GM21786 (cell line): ENCODE data around the gene ZNF513.
"Not testable (repeated sequence)": the region's sequence is repeated elsewhere in the genome, so short reads cannot be mapped to it uniquely, and the experiment has no call there.

ENCODE experiments used
- ATAC-seq: cut with Tn5 transposase; IDR thresholded peaks from one replicate; pipeline ENCODE4 v1.9.1; 2021; ENCODE audit not compliant: unreplicated experiment

The ZNF513 gene

DNA sequence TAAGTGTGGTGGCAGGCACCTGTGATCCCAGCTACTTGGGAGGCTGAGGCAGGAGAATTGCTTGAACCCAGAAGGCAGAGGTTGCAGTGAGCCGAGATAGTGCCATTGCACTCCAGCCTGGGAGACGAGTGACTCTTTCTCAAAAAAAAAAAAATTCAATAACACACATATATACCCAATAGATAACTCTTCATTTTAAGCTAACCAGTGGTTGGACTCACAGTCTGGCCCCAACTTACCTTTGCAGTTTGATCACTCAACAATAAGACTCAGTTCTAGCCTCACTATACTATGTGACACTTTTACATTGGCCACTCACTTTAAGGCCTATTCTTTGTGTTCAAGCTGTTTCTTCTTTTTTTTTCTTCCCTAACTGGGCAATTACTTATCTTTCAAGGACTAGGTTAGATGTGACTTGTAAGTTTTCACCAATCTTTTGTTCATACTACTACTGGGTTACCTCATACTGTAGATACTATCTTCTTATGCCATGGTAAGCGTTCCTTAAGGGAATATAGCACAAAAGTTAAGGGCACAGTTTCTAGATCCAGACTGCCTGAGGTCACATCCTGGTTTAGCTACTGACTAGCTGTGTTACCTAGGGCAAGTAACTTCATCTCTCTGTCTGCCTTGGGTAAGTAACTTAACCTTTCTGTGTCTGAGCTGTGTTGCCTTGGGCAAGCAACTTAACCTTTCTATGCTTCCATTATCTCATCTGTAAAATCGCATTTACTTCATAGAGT lies 17.7 kb downstream of the ZNF513 start:
- no peak for ATAC-seq

DNA sequence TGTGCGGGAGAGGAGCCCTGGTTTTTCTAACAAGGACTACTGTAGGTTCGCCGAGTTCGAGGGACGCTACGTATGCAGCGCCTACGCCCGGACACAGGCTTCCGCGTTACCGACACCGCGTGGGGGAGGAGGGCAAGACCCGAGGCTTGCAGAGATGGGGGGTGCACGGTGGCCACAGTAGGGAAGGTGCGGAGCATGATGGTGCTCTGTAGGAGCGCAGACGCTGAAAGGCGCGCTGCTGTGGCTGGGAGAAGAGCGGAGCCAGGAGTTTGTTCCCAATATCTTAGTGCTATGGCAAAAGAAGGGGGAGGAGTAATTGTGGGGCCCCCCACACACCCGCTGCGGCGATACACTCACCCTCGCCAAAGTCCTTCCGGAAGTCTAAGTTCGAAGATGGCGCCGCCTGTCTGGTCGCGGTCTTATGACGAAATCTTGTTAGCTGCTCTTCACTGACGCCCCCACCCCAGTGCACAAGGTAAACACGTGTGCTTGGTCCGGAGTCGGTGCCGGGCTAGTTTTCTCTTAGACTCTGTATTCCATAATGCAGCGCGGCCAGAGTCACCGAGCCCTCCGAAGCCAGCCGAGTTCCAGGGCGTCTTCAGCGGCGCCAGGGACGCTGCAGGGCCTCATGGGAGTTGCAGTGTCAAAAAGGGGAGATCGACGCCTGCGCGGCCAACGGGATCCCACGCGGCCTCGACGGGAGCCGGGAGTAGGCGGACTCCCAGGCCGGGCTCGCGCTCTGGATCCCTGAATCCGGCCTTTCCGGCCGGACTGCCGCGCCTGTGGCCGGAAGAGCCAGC lies 24.0 kb downstream of the ZNF513 start, which contains the start of gene GTF3C2:
Gene GTF3C2, minus strand, starts transcription at position 383 of the 800 bp plus-strand sequence. CDS start 13,210 bp downstream, outside the sequence.
- peak; percentile 89 for ATAC-seq

DNA sequence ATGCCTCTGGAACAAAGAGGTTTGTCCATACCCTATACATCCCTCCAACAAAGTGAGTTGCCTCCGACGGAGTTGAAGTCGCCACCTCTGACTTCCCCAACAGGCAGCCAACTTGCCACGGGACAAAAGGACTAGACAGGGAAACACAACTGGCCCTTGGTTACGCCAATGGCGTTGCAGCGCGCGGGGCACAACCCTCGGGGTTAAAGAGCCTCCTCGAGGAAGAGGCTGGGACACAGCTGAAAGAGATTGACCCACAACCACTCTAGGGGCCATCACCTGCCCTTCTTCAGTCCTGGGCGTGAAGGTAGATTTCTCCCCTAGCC lies 24.5 kb downstream of the ZNF513 start:
- ATAC-seq = peak; percentile 11

DNA sequence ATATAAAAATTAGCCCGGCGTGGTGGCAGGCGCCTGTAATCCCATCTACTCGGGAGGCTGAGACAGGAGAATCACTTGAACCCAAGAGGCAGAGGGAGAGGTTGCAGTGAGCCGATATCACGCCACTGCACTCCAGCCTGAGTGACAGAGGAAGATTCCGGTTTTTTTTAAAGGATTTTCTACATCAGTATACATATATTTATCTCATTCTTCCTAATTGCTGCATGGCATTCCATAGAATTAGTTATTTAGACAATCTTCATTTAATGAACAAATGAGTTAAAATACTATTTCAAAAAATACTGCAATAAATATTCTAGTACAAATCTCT lies 26.0 kb downstream of the ZNF513 start:
- ATAC-seq = no peak

DNA sequence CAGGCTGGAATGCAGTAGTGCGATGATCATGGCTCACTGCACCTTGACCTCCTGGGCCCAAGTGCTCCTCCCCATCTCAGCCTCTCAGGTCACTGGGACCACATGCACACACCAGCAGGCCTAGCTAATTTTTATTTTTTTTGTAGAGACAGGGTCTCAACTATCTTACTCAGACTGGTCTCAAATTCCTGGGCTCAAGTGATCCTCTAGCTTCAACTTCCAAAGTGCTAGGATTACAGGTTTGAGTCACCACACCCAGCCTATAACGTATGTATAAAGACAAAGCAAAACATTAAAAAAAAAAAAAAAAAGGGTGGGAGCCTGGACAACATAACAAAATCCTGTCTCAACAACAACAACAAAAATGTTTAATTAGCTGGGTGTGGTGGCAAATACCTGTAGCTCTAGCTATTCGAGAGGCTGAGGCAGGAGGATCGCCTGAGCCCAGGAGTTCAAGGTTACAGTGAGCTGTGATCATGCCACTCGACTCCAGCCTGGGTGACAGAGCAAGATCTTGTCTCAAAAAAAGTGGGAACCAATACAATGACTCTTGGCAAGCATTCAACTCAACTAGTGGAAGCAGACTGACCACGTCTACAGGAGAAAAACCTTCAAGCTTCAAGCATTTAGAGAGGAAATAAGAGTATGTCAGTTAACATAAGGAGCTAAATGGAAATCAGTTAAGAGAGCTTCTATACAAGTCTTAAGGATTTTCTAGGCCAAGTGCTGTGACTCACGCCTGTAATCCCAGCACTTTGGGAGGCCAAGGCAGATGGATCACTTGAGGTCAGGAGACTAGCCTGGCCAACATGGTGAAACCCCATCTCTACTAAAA lies 26.6 kb downstream of the ZNF513 start:
- ATAC-seq = no peak

DNA sequence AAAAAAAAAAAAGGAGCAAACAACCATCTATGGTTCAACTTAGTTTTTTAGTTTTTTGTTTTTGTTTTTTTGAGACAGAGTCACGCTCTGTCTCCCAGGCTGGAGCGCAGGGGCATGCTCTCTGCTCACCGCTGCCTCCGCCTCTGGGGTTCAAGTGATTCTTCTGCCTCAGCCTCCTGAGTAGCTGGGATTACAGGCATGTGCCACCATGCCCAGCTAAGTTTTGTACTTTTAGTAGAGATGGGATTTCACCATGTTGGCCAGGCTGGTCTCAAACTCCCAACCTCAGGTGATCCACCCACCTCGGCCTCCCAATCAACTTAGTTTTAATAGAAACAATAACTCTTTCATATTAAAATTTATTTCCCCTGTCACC lies 27.2 kb downstream of the ZNF513 start:
- not testable (repeated sequence) for ATAC-seq

DNA sequence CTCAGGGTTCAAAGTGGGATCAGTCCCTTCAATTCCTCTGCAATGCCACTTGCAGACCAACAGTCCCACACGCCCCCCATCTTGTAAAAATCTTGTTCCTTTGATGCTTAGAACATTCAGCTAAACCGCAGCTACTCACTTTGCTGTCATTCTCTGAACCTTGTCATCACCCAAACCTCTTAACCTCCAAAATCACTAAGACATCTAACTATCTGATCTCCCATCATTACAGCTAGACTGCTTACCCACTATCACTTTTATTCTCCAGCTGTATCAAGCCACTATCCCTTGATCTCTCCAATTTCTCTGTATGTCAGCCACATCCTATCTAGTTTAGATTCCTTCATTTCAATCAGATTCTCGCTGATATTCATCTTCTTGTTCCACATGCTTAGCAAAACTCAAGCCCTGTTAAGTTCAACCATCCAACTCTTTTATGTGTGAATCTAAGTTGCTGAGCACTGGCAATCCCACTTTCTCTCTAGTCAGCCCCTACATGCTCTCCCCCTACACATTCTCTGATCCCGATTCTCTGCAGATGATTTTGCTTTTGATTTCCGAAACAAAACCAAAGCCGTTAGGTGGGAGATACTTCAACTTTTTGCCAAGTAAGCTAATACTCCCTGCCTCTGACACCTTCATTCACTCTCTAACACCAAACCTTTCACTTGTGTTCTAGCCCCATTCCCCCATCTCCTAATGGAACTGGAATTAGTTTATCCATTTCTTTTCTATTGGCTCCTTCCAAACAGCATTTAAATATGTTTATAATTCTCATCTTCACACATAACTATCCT lies 28.5 kb downstream of the ZNF513 start:
- ATAC-seq = no peak

DNA sequence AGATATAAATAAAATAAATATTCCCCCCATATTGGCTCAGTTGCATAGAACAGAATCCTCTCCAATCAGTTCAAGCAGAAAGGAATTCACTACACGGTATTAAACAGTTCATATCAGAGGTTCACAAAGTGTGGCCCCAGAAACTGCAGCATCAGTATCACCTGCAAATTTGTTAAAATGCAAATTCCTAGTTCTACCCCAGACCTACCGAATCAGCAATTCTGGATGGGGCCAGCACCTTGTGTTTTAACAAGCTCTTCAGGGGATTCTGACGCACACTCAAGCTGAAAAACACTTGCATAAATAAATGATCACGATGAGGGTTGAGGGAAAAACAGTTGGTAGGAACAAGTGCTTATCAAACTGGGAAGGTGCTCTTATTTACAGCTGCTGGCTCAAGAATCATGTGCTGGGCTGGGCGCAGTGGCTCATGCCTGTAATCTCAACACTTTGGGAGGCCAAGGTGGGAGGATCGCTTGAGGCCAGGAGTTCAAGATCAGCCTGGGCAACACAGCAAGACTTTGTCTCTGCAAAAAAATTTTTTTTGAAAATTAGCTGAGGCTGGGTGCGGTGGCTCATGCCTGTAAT lies 30.3 kb downstream of the ZNF513 start:
- no peak for ATAC-seq

DNA sequence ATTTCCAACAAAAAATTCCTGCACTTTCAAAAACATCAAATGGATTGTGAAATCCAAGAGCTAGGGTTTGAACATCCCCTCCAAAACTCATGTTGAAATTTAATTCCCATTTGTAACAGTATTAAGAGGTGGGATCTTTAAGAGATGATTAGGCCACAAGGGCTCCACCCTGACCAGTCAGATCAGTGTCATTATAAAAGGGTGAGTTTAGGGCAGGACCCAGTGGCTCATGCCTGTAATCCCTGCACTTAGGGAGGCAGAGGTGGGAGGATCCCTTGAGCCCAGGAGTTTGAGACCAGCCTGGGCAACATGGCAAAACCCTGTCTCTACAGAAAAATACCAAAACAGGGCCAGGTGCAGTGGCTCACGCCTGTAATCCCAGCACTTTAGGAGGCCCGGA lies 32.9 kb downstream of the ZNF513 start:
- no peak for ATAC-seq

DNA sequence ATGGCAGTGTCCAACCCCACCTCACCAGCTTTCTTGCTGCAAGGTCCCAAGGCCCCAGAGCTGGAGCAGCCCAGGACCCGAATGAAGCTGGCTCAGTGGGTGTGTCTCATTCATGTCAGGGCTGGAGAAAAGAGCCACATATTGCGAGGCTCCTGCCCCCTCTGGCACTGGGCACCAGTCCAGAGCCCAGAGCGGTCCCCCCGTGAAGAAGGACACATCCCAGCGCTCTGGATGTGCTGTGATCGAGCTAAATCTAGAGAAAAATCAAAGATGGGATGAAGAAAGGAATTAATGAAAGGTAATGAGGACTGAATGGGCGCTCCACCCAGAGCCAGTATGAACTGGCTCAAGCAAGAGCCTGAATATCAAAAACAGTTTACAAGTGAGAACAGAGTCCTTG lies 44.4 kb downstream of the ZNF513 start:
- no peak for ATAC-seq

DNA sequence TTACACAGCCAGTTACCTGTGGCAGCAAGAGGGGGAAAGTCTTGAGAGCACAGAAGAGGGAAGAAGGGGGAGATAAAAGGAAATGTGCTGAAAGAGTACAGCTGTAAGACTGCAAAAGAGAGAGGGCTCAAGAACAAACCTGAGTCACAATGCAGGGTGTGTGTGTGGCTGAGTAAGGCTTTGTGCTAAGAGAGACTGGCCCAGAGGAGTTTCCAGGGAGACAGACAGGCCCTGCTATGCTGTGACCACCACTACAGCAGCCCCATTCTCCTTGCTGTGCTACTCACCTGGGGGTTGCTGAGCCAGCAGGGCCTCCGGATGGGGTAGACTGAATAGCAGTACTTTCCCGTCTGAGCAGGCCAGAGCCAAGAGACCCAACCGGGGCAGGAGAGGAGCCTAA lies 45.2 kb downstream of the ZNF513 start:
- no peak for ATAC-seq
